ENCODE data around the gene TWF2. TPM values are rescaled to one million over a fixed set of nuclear protein-coding genes. Genes with fewer than 3 reads are reported as not detected.

Gene TWF2
- 102 and 115 TPM in 2 replicates for total RNA-seq (2021)
- percentile 54 among the genes with signal in this experiment for Bru-seq, nascent RNA
- percentile 55 among the genes with signal in this experiment for BruChase-seq, experiment 1, labeled RNA remaining after a 2-hour chase
- percentile 73 among the genes with signal in this experiment for BruChase-seq, experiment 2, labeled RNA remaining after a 6-hour chase
- long read RNA-seq, transcript TWF2-201 (9 exons, 1,718 nt): major isoform, 288 of 317 reads
- long read RNA-seq, partial matches to known transcripts: 11 of 317 reads
- long read RNA-seq, other reads (novel, unspliced or antisense): 18 of 317 reads

DNA sequence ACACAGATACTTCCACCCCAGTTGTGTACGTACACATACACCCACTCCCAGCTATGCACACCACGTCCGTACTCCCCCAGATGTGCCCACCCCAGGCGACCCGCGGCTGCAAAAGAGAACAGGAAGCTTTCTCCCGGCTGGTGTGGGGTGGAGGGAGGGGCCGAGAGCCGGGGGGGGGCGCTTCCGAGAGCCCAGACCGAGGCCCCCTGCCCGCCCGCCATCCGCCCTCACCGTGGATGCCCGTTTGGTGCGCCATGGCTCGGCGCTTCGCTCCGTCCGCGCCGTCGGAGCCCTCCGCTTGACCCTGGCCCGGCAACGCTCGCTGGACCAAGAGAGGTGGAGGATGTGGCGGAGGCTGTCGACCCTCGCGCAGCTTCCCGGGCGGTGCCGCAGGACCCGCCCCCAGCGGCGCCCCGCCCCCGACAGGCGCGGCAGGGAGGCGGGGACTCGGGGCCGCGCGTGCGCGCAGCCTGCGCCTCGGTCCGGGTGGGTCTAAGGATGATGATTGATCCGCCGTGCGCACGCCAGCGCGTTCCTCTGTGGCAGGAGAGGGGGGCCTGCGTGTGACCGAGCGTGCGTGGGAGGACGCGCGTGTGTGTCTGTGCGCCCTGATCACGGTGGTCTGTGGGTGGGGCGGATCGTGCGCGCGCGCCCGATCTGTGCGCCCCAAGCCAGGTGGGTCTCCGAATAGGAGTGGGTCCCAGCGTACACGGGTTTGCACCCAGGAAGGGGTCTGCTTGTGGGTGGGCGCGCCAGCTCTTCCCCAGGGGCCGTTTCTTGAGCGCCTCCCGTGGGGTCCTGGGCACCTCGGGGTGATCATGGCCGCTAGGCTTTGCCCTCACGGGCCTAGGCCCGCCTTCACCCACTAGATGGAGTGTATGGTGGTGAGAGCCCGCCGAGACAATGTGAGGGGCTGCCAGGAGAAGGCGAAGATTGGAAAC is at the start of gene TWF2:
Gene TWF2, minus strand, starts transcription at position 398 of the 941 bp plus-strand sequence. Its CDS starts 142 bp downstream, at position 256.
- peak within 1 kb of the TSS; percentile 85 for H3K4me2 ChIP-seq
- BruUV-seq (replicated peaks): TSS peak; percentile 81
- peaks cover 57% of the 10 kb centered on the region for H3K4me1 ChIP-seq (replicated peaks; ENCODE audit: insufficient read depth)
- peak within 1 kb of the TSS; percentile 86 for H2AFZ ChIP-seq
- ChIA-PET CTCF (interaction anchor here (0.8 to 1.6 kb wide), 2 partner anchors 18 to 22 kb away, joined by 4 to 7 read pairs; no protein-coding TSS in a partner anchor), POLR2A (ENCODE audit: unreplicated experiment) (interaction anchor here (0.6 kb wide), 1 partner anchor 29 kb away, joined by 3 read pairs; no protein-coding TSS in a partner anchor)
- peaks cover 48% of the 10 kb centered on the region for H3F3A ChIP-seq (ENCODE audit: insufficient read depth, low read depth)
- H3K9me2 ChIP-seq (ENCODE audit: insufficient read depth): no peaks in the 10 kb centered on the region
- H3K36me3 ChIP-seq (ENCODE audit: low read depth): no peaks in the 10 kb centered on the region
- no peaks in the 10 kb centered on the region for H3K27me3 ChIP-seq (ENCODE audit: insufficient read depth, low read depth)
- DNase-seq: peak in 1 of 2 experiments; percentile 84
- peak within 1 kb of the TSS; percentile 89 for H3K27ac ChIP-seq
- peak within 1 kb of the TSS; percentile 93 for H3K4me3 ChIP-seq
- H3K79me2 ChIP-seq (ENCODE audit: low read depth): peaks cover 53% of the 10 kb centered on the region
- intact Hi-C loops (cut with micrococcal nuclease; ENCODE audit: unreplicated experiment): loop anchor here (5.0 kb wide), 1 partner anchor 297 kb away; the partner anchor contains the start of genes PARP3 and RRP9
- H3K9me3 ChIP-seq (ENCODE audit: insufficient read depth, low read depth): no peaks in the 10 kb centered on the region
- H4K20me1 ChIP-seq (ENCODE audit: insufficient read depth): no peaks in the 10 kb centered on the region
- TF ChIP-seq EZH2 (IDR thresholded peaks at IDR 0.05; ENCODE audit: low read depth): no peak
- TF ChIP-seq, protein P1, sequence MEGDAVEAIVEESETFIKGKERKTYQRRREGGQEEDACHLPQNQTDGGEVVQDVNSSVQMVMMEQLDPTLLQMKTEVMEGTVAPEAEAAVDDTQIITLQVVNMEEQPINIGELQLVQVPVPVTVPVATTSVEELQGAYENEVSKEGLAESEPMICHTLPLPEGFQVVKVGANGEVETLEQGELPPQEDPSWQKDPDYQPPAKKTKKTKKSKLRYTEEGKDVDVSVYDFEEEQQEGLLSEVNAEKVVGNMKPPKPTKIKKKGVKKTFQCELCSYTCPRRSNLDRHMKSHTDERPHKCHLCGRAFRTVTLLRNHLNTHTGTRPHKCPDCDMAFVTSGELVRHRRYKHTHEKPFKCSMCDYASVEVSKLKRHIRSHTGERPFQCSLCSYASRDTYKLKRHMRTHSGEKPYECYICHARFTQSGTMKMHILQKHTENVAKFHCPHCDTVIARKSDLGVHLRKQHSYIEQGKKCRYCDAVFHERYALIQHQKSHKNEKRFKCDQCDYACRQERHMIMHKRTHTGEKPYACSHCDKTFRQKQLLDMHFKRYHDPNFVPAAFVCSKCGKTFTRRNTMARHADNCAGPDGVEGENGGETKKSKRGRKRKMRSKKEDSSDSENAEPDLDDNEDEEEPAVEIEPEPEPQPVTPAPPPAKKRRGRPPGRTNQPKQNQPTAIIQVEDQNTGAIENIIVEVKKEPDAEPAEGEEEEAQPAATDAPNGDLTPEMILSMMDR (conservative IDR thresholded peaks at IDR 0.05): no peak

GRCh38 chr3:52288674-52289073 is 49.7 kb upstream of the TWF2 start:
- Histone ChIP-seq H3K27ac (no peak overlapping the region), H4K20me1 (ENCODE audit: insufficient read depth) (no peaks in the 10 kb centered on the region)
- intact Hi-C loops (cut with micrococcal nuclease; ENCODE audit: unreplicated experiment): loop anchor here (5.0 kb wide), 1 partner anchor 71 kb away; no protein-coding TSS in a partner anchor

More at GRCh38 chr3:52288674-52289073, 49.7 kb upstream of the TWF2 start:
- BruUV-seq (replicated peaks): no TSS peak
- no peaks in the 10 kb centered on the region for H3K9me3 ChIP-seq (ENCODE audit: insufficient read depth, low read depth)
- peak overlapping the region; percentile 84 for H3K4me2 ChIP-seq
- H3K27me3 ChIP-seq (ENCODE audit: insufficient read depth, low read depth): no peaks in the 10 kb centered on the region
- TF ChIP-seq EZH2 (IDR thresholded peaks at IDR 0.05; ENCODE audit: low read depth): no peak
- TF ChIP-seq, protein P1 (conservative IDR thresholded peaks at IDR 0.05): no peak
- ChIA-PET POLR2A (ENCODE audit: unreplicated experiment) (interaction anchor here (0.6 to 0.7 kb wide), 2 partner anchors 11 to 298 kb away, joined by 3 to 4 read pairs; no protein-coding TSS in a partner anchor), CTCF (no interaction called here)
- no peak overlapping the region for H2AFZ ChIP-seq
- H3K4me3 ChIP-seq: peak overlapping the region; percentile 79
- no peaks in the 10 kb centered on the region for H3F3A ChIP-seq (ENCODE audit: insufficient read depth, low read depth)
- no peak for DNase-seq
- no peaks in the 10 kb centered on the region for H3K9me2 ChIP-seq (ENCODE audit: insufficient read depth)
- peaks cover 6% of the 10 kb centered on the region; the same call in 1 of the 2 replicates for H3K79me2 ChIP-seq (ENCODE audit: low read depth)
- peaks cover 7% of the 10 kb centered on the region; the same call in 1 of the 2 replicates for H3K4me1 ChIP-seq (replicated peaks; ENCODE audit: insufficient read depth)
- H3K36me3 ChIP-seq (ENCODE audit: low read depth): no peaks in the 10 kb centered on the region
